Measurements from ENCODE around the gene POLDIP2.

Gene POLDIP2

DNA sequence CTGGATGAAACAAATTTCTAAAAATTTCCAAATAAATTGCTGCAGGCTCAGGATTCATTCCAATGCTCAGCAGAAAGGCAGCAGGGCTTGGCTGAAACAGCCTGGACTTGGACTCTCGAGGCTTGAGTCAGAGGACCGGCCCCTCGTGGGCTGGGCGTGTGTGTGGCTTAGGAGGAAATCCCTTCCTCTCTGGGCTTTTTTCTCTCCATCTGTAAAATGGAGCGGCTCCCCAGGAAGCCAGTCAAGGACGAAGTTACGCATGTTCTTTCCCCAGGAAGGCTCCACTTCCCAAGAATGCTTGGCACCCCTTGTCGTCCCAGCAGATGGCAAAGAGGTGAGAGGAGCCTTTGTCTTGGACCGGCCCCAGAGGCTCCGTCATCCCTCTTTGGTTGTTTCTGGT is 35.2 kb upstream of the POLDIP2 start:
- in situ Hi-C loops (cut with HindIII; ENCODE audit: low pct_ligation_motif_present, low pct_unique_long_range_greater_than_20kb, low sequenced_read_pairs), result no loop called here
- no peak for DNase-seq

DNA sequence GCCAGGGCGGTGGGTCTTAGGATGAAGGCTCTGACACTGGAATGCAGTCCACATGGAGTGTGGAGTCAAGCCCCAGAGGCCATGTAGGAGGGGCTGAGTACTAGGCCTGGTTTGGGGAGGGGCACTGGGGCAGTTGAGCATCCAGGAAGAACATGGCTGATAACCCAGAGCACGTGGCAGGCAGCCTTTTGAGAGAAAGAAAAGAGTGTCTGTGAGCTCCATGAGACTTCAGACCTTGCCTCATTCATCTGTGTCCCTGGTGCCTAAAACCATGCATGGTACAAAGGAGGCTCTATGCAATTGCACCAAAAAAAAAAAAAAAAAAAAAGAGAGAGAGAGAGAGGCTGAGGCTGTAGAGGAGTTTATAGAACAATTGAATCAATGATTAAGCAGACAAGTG is 34.1 kb upstream of the POLDIP2 start:
- in situ Hi-C loops (cut with HindIII; ENCODE audit: low pct_ligation_motif_present, low pct_unique_long_range_greater_than_20kb, low sequenced_read_pairs), result no loop called here
- DNase-seq, result no peak

DNA sequence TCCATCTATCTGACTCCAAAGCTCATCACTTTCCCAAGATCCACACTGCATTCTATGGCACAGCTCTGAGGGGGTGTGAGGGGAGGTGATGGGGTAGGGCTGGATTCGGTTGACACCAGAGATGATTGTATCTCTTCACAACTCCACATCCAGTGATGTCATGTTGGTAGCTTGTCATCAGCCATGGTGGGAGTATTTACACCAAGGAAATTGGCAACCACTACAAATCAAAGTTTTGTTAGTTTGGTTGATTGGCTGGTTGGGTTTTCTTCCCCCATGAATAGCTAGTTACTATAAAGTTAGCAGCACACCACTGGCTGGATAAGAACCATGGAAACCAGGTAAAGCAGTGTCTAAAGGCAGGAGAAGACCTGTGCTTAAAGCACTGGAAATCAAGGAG is 33.7 kb upstream of the POLDIP2 start:
- in situ Hi-C loops (cut with HindIII; ENCODE audit: low pct_ligation_motif_present, low pct_unique_long_range_greater_than_20kb, low sequenced_read_pairs), result no loop called here
- no peak for DNase-seq

DNA sequence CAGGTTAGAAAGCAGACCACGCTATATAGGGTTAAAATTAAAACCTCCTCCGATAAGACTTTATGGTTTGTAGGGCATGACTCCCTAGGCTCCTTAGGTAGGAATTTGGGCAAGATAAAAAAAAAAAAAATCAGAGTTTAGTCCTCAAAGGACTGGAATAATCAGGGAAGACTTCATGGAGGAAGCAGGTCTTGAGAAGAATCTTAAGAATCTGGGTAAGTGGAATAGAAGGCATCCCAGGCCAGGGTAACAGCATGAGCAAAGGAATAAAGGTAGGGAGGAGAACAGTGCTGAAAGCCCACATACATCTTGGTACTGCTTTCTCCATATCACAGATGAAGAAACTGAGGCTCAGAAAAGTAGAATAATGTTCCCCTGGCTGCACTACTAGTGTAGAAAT is 33.2 kb upstream of the POLDIP2 start:
- in situ Hi-C loops (cut with HindIII; ENCODE audit: low pct_ligation_motif_present, low pct_unique_long_range_greater_than_20kb, low sequenced_read_pairs), result no loop called here

DNA sequence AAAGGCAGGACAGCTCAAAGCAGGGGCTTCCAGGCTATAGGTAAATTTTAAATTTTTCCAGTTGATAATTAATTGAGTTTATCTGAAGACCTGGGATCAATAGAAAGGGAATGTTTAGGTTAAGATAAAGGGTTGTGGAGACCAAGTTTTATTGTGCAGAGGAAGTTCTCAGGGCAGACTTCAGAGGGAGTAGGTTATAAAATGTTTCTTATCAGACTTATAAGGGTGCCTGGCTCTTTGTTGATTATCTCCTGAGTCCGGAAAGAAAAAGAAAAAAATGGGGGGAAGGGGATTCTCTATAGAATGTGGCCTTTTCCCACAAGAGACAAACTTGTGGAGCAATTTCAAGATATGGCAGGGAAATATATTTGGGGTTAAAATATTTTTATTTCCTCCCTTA is 32.8 kb upstream of the POLDIP2 start:
- DNase-seq, result no peak
- in situ Hi-C loops (cut with HindIII; ENCODE audit: low pct_ligation_motif_present, low pct_unique_long_range_greater_than_20kb, low sequenced_read_pairs), result no loop called here

More for the DNA sequence above, 33.2 kb upstream of the POLDIP2 start:
- no peak for DNase-seq

DNA sequence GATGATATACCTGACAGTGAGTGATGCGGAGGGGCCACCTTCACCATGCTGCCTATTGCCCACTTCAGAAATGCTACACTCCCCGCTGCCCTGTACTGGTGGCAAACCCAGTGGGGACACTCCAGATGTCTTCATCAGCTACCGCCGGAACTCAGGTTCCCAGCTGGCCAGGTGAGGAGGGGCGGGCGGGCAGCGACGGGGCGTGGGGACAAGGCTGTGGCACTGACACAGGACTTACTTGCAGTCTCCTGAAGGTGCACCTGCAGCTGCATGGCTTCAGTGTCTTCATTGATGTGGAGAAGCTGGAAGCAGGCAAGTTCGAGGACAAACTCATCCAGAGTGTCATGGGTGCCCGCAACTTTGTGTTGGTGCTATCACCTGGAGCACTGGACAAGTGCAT is 30.8 kb upstream of the POLDIP2 start:
- no peak for DNase-seq
- in situ Hi-C loops (cut with HindIII; ENCODE audit: low pct_ligation_motif_present, low pct_unique_long_range_greater_than_20kb, low sequenced_read_pairs), result no loop called here

DNA sequence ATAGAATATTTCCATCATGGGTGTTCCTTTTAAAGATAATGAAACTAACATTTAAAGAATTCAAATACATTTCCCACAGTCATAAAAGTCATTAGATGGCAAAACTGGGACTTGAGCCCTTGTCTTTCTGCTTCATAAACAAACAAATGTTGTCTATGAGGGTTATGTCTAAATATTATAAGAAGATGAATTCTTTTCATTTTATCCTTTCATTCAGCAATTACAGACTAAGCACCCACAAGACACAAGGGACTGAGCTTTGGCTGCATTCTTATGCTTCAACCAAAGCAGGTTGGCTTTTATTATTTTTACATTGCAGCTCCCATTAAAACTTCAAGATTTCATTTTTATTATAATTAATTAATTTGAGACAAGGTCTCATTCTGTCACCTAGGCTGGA is 29.1 kb upstream of the POLDIP2 start:
- in situ Hi-C loops (cut with HindIII; ENCODE audit: low pct_ligation_motif_present, low pct_unique_long_range_greater_than_20kb, low sequenced_read_pairs), result no loop called here
- no peak for DNase-seq

DNA sequence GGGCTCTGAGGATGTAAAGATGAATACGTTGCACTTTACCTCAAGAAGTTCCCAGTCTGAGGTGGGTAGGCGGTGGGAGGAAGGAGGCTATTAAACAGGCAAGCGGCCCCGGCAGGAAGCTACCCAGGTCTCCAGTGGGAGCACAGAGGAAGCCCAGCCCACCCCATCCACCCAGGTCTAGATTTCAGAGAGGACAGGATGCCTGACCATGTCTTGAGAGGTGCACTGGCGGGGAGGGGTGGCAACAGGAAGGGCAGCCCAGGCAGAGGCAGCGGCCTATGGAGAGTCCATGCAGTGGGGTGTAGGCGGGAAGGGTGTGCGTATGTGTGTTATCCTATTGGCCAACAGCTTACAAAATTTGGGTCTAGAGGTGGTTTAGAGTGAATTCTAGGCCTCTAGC is 28.1 kb upstream of the POLDIP2 start:
- in situ Hi-C loops (cut with HindIII; ENCODE audit: low pct_ligation_motif_present, low pct_unique_long_range_greater_than_20kb, low sequenced_read_pairs), result no loop called here
- no peak for DNase-seq

DNA sequence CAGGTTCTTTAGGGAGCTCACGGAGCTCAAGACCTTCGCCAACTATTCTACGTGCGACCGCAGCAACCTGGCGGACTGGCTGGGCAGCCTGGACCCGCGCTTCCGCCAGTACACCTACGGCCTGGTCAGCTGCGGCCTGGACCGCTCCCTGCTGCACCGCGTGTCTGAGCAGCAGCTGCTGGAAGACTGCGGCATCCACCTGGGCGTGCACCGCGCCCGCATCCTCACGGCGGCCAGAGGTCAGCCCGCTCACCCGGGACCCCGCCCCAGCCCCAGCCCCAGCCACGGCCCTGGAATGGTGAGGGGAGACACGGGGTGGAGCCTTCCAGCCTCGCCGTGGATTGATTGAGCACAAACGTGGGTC is 27.7 kb upstream of the POLDIP2 start:
- peak; percentile 15 for DNase-seq
- in situ Hi-C loops (cut with HindIII; ENCODE audit: low pct_ligation_motif_present, low pct_unique_long_range_greater_than_20kb, low sequenced_read_pairs), result no loop called here

DNA sequence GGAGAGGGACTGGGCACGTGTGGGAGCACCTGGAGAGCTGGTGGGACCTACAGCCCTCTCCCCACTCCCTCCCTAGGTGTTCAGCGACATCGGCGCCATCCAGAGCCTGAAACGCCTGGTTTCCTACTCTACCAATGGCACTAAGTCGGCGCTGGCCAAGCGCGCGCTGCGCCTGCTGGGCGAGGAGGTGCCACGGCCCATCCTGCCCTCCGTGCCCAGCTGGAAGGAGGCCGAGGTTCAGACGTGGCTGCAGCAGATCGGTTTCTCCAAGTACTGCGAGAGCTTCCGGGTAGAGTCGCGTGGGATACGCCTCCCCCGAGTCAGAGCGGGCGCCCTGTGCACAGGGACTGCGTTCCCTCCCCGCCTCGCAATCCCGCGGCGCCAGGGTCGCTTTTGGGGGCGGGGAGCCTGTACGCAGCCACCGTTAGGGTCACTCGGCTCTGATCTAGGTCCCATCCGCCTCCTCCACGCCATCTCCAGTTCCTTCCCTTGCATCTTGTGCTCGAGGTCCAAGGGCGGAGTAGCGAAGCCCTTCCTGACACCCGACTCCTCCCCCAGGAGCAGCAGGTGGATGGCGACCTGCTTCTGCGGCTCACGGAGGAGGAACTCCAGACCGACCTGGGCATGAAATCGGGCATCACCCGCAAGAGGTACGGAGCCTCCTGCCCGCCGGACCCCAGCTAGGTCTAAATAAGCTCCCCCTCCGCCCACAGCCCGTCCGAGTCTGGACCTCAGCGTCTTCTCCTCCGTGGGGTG is 27.1 kb upstream of the POLDIP2 start:
- peak; percentile 87 for DNase-seq
- in situ Hi-C loops (cut with HindIII; ENCODE audit: low pct_ligation_motif_present, low pct_unique_long_range_greater_than_20kb, low sequenced_read_pairs), result no loop called here

DNA sequence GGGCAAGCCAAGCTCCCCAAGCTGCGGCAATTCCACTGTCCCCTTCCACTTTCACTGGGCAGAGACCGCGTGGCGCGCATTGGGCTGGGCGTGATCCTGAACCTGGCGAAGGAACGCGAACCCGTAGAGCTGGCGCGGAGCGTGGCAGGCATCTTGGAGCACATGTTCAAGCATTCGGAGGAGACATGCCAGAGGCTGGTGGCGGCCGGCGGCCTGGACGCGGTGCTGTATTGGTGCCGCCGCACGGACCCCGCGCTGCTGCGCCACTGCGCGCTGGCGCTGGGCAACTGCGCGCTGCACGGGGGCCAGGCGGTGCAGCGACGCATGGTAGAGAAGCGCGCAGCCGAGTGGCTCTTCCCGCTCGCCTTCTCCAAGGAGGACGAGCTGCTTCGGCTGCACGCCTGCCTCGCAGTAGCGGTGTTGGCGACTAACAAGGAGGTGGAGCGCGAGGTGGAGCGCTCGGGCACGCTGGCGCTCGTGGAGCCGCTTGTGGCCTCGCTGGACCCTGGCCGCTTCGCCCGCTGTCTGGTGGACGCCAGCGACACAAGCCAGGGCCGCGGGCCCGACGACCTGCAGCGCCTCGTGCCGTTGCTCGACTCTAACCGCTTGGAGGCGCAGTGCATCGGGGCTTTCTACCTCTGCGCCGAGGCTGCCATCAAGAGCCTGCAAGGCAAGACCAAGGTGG is 24.0 kb upstream of the POLDIP2 start:
- in situ Hi-C loops (cut with HindIII; ENCODE audit: low pct_ligation_motif_present, low pct_unique_long_range_greater_than_20kb, low sequenced_read_pairs), result no loop called here
- DNase-seq, result no peak

DNA sequence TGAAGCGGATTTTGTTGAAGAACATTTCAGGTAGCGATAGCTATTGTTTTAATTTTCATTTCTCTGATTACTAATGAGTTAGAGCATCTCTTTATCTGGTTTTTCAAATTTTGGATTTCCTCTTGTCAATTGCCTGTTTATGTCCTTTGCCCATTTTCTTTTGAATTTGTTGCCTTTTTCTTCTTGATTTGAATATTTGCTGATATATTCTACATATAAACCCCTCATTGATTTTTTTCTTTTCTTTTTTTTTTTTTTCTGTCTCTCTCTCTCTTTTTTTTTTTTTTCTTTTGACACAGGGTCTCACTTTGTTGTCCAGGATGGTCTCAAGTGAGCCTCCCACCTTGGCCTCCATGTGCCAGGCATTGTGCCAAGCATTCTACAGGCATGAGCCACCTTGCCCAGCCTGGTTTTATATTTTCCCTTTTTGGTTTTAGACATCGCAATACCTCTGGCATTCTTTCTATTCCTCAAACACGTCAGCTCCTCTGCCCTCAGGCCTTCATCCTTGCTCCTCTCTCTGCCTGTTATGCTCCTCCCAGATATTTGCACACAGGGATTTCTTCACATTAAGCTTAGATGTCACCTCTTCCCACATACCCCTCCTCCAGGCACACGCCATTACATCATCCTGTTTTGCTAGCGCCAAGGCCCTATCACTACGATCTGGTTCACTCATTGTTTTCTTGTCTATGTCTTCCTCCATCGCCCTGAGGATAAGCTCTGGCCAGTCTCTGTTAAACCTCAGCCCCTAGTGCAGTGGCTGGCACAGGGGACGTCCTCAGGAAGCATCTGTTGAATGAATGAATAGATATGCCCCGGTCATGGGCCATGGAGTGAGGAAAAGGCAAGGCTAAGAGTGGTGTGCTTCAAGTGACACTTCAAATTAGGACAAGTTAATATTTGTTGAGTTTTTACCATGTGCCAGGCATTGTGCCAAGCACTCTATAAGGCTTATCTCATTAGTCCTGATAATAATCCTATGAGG is 22.8 kb upstream of the POLDIP2 start:
- DNase-seq, result no peak

DNA sequence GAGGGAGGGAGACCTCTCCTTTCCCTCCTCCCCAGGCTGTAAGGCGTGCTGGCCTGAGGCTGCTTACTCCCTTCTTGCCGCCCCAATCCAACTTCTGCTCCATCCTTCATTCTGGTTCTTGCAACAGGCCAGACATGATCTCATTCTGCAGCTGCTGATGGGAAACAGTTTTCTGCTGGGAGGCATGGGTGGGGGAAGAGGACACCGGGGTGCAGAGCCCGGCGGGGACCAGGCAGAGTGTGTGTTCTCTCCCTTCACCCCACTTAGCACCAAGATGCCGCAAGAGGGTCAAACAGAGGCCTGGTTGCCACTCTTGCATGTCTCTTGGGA is 15.6 kb upstream of the POLDIP2 start:
- in situ Hi-C loops (cut with HindIII; ENCODE audit: low pct_ligation_motif_present, low pct_unique_long_range_greater_than_20kb, low sequenced_read_pairs), result no loop called here
- no peak for DNase-seq

More for the DNA sequence above, 22.8 kb upstream of the POLDIP2 start:
- in situ Hi-C loops (cut with HindIII; ENCODE audit: low pct_ligation_motif_present, low pct_unique_long_range_greater_than_20kb, low sequenced_read_pairs), result no loop called here

DNA sequence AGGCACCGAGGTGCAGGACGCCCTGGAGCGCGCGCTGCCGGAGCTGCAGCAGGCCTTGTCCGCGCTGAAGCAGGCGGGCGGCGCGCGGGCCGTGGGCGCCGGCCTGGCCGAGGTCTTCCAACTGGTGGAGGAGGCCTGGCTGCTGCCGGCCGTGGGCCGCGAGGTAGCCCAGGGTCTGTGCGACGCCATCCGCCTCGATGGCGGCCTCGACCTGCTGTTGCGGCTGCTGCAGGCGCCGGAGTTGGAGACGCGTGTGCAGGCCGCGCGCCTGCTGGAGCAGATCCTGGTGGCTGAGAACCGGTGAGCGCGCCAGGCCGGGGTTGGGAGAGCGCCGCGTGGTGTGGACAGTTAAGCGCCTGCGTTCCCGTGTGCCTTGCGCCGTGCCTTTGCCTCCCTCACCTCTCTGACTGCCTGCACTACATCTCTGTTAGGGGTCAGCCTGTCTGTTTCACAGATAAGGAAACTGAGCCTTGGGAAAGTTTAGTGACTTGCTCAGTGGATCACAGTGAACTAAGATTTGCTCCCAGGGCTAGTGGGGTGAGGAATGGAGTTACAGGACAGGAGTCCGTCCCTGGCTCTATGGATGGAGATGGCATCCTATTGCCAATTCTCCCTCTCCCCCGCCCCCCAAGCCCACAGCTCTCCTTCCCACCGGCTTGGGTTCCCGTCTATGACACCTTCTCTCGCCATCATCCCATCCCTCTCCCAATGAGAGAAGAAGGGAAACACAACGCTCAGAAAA is 15.0 kb upstream of the POLDIP2 start:
- peak; percentile 56 for DNase-seq
- in situ Hi-C loops (cut with HindIII; ENCODE audit: low pct_ligation_motif_present, low pct_unique_long_range_greater_than_20kb, low sequenced_read_pairs), result no loop called here

DNA sequence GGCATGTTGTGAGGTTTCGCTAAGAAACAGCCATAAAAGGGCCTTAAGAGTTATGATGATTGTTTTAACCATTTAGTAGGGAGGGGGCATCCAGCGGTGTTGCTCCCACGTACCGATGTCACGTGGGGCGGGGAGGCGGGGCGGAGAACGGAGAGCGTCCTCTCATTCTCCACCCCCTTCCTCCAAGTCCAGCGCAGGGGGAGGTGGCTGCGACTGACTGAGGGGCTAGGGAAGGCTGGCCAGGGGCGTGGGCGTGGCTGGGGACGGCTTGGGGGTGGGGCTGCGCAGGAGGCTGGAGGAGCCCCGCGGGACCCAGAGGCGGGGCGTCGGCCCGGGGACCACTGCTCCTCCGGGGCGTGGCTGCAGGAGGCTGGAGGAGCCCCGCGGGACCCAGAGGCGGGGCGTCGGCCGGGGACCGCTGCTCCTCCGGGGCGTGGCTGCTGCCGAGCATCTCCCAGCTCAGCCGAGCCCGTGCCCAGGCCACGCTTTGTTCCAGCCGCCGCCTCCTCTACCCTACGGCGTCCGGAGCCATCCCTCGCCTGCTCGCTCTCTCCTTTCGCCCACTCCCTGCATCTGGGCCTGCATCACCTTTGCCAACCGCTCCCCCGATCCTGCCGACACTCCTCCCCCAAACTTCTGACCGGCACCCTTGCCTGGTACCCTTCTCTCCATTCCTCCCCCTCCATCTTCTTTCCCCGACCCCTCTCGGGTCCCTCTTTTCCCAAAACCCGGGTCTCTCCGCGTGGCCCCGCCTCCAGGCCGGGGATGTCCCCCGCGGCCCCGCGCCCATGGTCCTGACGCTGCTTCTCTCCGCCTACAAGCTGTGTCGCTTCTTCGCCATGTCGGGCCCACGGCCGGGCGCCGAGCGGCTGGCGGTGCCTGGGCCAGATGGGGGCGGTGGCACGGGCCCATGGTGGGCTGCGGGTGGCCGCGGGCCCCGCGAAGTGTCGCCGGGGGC is 14.2 kb upstream of the POLDIP2 start, which contains the start of gene SARM1:
TSS of gene SARM1 (plus strand) at position 450 of the 958 bp plus-strand sequence. CDS start at position 789, 339 bp downstream.
- in situ Hi-C loops (cut with HindIII; ENCODE audit: low pct_ligation_motif_present, low pct_unique_long_range_greater_than_20kb, low sequenced_read_pairs), result no loop called here
- peak; percentile 93 for DNase-seq

DNA sequence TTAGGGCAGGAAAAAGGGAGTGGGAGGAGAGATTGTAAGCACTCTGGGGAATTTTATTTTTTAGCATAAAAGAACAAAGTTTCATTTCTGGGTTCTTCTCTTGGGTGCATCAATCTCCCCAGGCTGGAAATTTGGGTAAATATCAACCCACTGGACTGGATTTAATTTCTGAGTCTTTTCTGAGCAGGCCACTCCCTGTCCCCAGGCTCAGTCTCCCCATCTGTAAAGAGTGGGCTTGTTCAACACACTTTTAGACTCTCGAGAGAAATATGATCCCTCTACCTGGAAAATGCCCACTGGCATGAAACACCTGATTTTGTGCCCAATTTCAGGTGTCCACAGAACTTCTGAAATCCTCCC is 13.4 kb upstream of the POLDIP2 start:
- DNase-seq, result no peak
- in situ Hi-C loops (cut with HindIII; ENCODE audit: low pct_ligation_motif_present, low pct_unique_long_range_greater_than_20kb, low sequenced_read_pairs), result no loop called here

DNA sequence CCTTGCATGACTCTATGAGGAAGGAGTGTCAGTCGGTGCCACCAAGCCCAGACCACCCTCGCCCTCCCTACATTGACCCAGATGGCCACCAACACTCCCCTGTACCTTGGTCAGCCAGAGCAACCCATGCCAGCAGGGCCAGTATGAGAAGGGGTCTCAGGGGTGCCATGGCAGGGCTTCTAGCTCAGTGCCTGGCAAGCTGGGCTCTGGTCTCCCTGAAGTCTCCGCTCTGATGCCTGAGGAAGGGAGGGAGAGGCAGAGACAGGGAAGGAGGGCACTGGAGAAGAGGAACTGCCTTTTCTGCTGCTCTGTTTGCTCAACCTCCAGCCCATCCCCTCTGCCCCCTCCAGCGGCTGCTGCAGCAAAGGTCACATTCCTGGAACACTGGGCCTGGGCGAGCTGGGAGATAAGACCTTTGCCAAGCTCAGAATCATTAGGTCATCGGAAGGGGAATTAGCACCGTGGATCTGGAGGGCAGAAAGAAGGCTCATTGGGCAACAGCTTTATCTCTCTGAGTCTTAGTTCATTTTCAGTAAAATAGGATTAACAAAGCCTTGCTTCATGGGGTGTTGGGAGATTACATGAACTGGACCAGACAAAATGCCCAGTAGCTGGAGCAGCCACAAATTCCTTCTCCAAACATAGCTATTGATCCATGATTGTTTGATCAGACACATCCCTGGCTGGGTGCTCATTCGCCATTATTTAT is 12.9 kb upstream of the POLDIP2 start, which contains the start of gene VTN:
TSS of gene VTN (minus strand) at position 273 of the 709 bp plus-strand sequence. CDS start at position 169, 104 bp downstream.
- DNase-seq, result peak; percentile 83
- in situ Hi-C loops (cut with HindIII; ENCODE audit: low pct_ligation_motif_present, low pct_unique_long_range_greater_than_20kb, low sequenced_read_pairs), result no loop called here

All from ACHN (cell line).